Stimulated activated CD4-positive, alpha-beta T cell treated with anti-CD3 and anti-CD28 coated beads, Interleukin-2, amount 100 ng/mL, for 4 hours (primary cell): ENCODE data around the gene PROSER2.
A peak's percentile ranks its signal among the peaks of the same experiment; 100 is the strongest.
"Not testable (repeated sequence)": the region's sequence is repeated elsewhere in the genome, so short reads cannot be mapped to it uniquely, and the experiment has no call there.

Experiments
- DNase-seq: peaks from one replicate; pipeline ENCODE4 v3.0.0-alpha.2; 2020; ENCODE audit warnings: low read depth

PROSER2 gene

DNA sequence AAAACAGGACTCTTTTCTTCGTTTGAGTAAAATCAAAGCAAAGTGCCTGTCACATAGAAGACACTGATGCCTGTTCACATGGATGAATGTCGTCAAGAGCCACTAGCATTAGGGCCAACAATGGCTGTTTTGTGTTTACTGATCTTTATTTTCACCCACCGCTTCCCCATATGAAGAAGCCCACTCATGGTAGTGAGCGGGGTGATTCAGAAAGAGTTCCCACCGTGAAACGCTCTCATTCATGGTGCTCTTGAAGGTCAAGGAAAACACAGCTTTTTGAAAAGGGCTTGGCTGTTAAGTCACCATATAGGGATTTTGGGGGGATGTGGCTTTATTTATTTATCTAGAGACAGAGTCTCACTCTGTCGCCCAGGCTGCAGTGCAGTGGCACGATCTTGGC, 12.5 kb downstream of the PROSER2 start:
- no peak for DNase-seq

DNA sequence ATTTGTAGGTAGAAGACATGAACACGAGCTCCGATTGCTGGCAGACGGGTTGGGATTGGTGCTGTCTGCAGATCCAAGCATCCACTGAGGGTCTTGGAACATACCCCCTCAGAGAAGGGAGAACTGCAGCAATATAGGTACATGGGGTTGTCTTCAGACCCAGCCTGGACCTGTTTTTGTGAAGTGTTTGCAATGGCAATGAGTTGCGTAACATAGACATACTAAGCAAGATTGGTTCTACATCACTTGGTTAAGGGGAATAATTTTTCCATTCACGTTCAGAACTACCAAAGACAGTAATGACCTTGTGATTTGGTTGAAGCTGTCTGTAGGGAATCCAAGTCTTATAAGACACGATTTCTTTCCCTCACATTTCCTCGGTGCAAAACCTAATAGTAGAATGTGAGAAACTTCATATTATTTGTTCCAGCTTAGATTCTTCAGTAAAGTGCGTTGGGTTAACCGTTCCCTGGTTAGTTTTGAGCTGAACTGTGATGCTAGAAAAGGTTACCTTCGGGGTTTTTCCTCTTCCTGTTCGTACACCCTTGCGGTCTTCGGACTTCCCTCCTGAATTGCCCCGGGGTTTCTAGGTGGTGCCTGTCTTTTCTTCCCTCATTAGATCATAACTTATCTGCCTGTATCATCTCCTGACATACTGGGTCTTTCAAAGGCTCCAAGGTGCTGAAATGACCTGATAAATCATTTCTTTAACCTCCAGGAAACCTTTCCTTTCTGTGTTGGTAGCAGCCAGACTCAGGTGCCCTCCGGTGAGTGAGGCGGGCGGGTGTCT, 14.4 kb downstream of the PROSER2 start:
- no peak for DNase-seq

- DNase-seq = no peak
These were observed 15.2 kb downstream of the PROSER2 start for GRCh38 chr10:11838298-11838852.

- DNase-seq = no peak
These were observed 18.2 kb downstream of the PROSER2 start for GRCh38 chr10:11841375-11841774.

DNA sequence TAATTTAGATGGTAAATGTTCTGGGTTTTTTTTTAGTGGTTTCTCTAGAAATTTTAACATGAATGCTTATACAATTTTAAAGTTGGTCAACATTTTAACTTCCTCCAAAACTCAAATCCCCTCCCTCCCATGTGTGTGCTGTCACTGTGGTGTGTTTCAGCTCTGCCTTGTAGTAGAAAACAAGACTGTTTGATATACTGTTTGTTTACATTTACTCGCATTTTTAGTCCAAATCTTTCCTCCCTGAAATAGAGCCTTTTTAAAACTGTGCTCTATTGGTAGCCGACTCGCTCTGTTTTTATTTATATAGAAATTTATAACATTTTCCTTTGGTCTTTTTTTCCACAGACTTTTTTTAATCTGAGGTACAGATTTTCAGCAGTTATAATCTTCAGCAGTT, 19.3 kb downstream of the PROSER2 start:
- no peak for DNase-seq

GRCh38 chr10:11845113-11845512, 22.0 kb downstream of the PROSER2 start:
- DNase-seq = no peak

GRCh38 chr10:11846542-11846941, 23.4 kb downstream of the PROSER2 start:
- DNase-seq = no peak

- DNase-seq = no peak
These were observed 26.1 kb downstream of the PROSER2 start for GRCh38 chr10:11849277-11849676.

DNA sequence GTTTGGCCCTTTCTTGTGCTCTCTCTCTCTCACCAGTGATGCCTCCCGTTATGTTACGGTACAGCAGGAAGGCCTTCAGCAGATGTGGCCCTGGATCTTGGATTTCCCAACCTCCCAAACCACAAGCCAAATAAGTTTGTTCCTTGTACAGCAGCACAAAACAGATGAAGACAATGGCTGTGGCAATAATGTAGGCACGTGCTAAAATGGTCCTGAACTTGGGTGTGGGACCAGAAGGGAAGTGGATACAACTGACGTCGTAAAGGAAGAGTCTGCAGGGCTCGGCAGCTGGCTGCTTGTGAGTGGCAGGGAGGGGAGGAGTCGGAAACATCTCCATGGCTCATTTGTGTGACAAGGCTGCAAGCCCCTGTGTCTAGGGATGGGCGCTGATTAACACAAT, 26.8 kb downstream of the PROSER2 start:
- DNase-seq = no peak

GRCh38 chr10:11851910-11852309, 28.8 kb downstream of the PROSER2 start:
- no peak for DNase-seq

- DNase-seq = not testable (repeated sequence)
These were observed 29.5 kb downstream of the PROSER2 start for GRCh38 chr10:11852637-11853036.

- DNase-seq = no peak
These were observed 30.3 kb downstream of the PROSER2 start for GRCh38 chr10:11853468-11853867.

- no peak for DNase-seq
These were observed 31.1 kb downstream of the PROSER2 start for GRCh38 chr10:11854301-11854700.

DNA sequence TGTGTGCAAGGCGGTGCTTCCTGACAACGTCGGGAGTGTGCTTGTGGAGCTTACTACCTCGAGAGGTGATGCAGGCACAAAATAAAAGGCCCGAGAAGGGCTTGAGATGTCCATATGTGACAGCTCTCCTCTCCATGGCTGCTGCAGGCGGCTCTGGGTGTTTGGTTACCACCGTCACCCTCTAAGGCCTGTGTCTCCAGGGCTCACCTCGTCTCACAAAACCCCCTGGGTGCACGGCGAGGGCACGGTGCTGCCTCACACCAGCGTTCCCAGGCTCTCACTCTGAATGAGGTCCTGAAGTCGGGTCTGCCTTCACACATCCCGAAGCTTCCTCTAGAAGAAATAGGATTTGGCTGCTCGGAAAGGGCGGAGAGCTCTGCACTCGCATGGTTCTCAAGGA, 32.9 kb downstream of the PROSER2 start:
- no peak for DNase-seq

DNA sequence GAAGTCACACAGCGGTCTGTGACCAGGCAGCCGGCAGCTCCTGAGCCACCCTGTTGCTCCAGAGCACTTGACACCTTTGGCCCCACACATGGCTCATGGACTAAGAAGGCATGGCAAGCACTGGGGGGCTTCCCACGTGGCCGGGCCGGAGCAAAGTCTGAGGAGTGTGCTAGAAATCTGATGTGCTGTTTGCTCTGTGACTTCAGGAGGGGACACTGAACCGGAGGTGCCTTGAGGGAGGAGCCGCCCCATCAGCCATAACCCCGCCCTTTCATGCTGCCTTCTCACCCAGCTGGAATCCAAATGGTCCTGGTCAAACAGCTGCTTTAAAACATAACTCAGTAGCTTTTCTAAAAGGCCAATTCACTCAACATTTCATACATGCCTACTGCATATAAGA, 33.5 kb downstream of the PROSER2 start:
- no peak for DNase-seq

- no peak for DNase-seq
These were observed 34.9 kb downstream of the PROSER2 start for GRCh38 chr10:11858093-11858492.

GRCh38 chr10:11861341-11861740, 38.2 kb downstream of the PROSER2 start:
- DNase-seq = no peak

GRCh38 chr10:11861811-11862428, 38.8 kb downstream of the PROSER2 start:
- DNase-seq = no peak

DNA sequence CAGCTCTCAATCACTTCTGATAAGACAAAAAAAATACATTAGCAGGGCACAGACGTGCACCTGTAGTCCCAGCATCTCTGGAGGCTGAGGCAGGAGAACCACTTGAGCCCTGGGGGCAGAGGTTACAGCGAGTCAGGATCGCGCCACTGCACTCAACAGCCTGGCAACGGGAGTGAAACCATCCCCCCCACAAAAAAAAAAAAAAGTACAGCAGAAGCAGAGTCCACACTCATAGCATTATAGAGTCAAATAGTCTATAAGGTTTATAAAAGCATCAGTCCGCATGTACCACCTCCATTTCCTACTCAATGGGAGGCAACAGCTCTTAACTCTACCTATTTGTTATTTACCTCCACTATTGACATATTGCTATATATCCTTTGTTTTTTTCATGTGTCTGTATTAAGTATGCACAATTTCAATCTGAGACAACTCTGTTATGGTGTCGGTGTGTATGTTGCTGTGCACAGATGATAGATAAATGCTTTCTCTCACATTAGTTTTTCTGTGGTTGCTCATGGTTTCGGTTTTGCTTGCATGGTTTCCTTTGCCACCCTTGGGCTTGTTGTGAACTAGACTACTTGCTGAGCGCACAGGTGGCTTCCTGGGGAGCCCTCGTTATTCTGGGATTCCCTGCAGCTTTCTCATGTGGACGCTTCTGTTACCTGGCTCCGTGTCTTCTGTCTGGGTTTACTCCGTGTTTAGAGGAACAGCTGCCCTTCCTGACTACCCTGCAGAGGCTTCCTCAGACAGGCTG, 40.4 kb downstream of the PROSER2 start:
- peak; percentile 35 for DNase-seq

GRCh38 chr10:11864727-11865126, 41.6 kb downstream of the PROSER2 start:
- no peak for DNase-seq

DNA sequence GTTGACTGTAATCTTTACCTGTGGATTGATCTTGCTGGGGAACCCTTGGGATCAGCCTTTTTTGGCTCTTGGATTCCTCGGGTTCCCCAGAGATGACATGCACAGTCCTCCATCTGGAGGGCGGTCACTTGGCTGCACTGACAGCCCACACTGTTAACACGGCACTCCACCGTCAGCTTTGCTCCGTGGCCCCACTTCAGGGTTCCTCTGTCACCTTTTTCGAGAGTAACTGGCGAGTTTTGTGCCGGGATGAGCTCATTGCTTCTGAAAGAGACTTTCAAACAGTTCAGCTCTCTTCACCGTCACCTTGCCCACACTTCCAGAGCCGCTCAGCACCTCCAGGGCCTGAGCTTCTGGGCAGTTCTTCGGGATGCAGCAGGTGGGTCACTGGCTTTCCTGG, 42.4 kb downstream of the PROSER2 start:
- no peak for DNase-seq

DNA sequence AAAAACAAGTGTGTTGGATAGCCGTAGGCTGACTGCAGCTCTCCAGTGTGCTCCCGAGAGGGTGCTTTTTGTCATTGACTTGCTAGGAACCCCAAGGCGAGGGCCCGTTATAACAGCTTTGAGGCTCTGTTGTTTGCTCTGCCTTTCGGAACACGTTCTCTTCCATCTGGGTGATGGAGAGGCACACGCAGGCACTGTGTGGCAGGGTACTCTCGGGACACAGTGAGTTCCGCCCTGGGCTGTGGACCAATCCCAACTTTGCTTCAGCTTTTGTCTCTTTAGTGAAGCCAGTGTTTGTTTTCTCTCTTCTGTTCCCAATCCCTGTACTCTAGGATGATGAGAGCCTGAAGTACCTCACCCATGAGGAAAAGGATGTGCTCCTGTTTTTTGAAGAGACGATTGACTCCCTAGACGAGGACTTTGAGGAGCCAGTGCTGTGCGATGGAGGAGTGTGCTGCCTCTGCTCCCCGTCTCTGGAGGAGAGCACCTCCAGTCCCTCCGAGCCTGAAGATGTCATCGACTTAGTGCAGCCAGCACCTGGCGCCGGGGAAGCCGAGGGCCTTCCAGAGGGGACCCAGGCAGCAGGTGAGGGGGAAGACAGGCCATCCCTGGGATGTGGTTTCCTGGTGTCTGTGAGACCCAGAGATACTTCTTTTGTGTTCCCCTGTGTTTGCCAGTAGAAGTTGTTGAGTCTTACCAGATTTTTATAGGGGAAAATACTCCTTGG, 43.2 kb downstream of the PROSER2 start:
- DNase-seq = no peak
